Suppressor macrophage (primary cell): ENCODE measurements around the gene KCNG2.

Experiments
- DNase-seq, 4 experiments: peaks; one replicate each; pipeline ENCODE4 v3.0.0-alpha.2; 2020 to 2022

Gene KCNG2

GRCh38 chr18:79911344-79912270, 113.9 kb downstream of the KCNG2 start:
- no peak for DNase-seq

- no peak for DNase-seq
Measured at GRCh38 chr18:79912409-79912991, 114.8 kb downstream of the KCNG2 start.

- DNase-seq = no peak
Measured at GRCh38 chr18:79912994-79913831, 115.5 kb downstream of the KCNG2 start.

- DNase-seq = no peak
Measured at GRCh38 chr18:79914614-79915160, 116.9 kb downstream of the KCNG2 start.

- no peak for DNase-seq
Measured at GRCh38 chr18:79915161-79916127, 117.7 kb downstream of the KCNG2 start.

- no peak for DNase-seq
Measured at GRCh38 chr18:79916128-79916494, 118.4 kb downstream of the KCNG2 start.

- no peak for DNase-seq
Measured at GRCh38 chr18:79916546-79917168, 118.9 kb downstream of the KCNG2 start.

GRCh38 chr18:79917169-79917852, 119.6 kb downstream of the KCNG2 start:
- DNase-seq = no peak

- no peak for DNase-seq
Measured at GRCh38 chr18:79917853-79918614, 120.3 kb downstream of the KCNG2 start.

GRCh38 chr18:79918615-79919011, 120.9 kb downstream of the KCNG2 start:
- no peak for DNase-seq

- no peak for DNase-seq
Measured at GRCh38 chr18:79919089-79919488, 121.4 kb downstream of the KCNG2 start.

GRCh38 chr18:79921984-79922965, 124.5 kb downstream of the KCNG2 start:
- no peak for DNase-seq

GRCh38 chr18:79922971-79923411, 125.3 kb downstream of the KCNG2 start:
- no peak for DNase-seq

GRCh38 chr18:79923896-79924585, 126.3 kb downstream of the KCNG2 start:
- no peak for DNase-seq

GRCh38 chr18:79924814-79925731, 127.3 kb downstream of the KCNG2 start:
- no peak for DNase-seq

- DNase-seq = no peak
Measured at GRCh38 chr18:79926306-79926705, 128.6 kb downstream of the KCNG2 start.
